OCI-LY3 (cell line): ENCODE results near the gene C6orf141.

Source experiments
- H2AFZ ChIP-seq: fragments of 200-600, 300-600 bp; shearing (Covaris generic); 2 replicates; pipeline ENCODE4 v1.6.0; 2014; ENCODE audit warnings: antibody characterized with exemption, low read depth, low read length
- H3K27ac ChIP-seq: fragments of 200-600, 300-600 bp; sonication (generic); 2 replicates; pipeline ENCODE4 v1.5.1; 2014; ENCODE audit warnings: mild to moderate bottlenecking, low read length, moderate library complexity, mixed read lengths
- H3K27me3 ChIP-seq: fragments of 200-600, 300-600 bp; sonication (generic); 2 replicates; pipeline ENCODE4 v1.6.1; 2014; ENCODE audit warnings: low read depth, low read length, mixed read lengths
- H3K36me3 ChIP-seq: fragments of 200-600, 300-600 bp; sonication (generic); replicated peaks from 2 replicates; pipeline ENCODE3; 2014; ENCODE audit warnings: low read depth, low read length, mixed read lengths
- H3K4me1 ChIP-seq: fragments of 300-600, 200-600 bp; sonication (generic); 2 replicates; pipeline ENCODE4 v1.6.1; 2014; ENCODE audit warnings: low read length, mixed read lengths
- H3K4me2 ChIP-seq: fragments of 200-600, 300-600 bp; sonication (generic); 2 replicates; pipeline ENCODE4 v1.6.1; 2014; ENCODE audit warnings: low read length, mixed read lengths
- H3K4me3 ChIP-seq: fragments of 300-600, 200-600 bp; sonication (generic); 2 replicates; pipeline ENCODE4 v1.5.1; 2014; ENCODE audit warnings: antibody characterized with exemption, mild to moderate bottlenecking, low read length, moderate library complexity
- H3K79me2 ChIP-seq: fragments of 300-600, 200-600 bp; shearing (Covaris generic); 2 replicates; pipeline ENCODE4 v1.6.1; 2014; ENCODE audit warnings: mild to moderate bottlenecking, low read length, mixed read lengths
- H3K9ac ChIP-seq: fragments of 300-600, 200-600 bp; shearing (Covaris generic); 2 replicates; pipeline ENCODE4 v1.6.0; 2014; ENCODE audit warnings: mild to moderate bottlenecking, low read length, moderate library complexity
- H3K9me3 ChIP-seq: fragments of 200-600, 300-600 bp; shearing (Covaris generic); 2 replicates; pipeline ENCODE4 v1.6.1; 2014; ENCODE audit warnings: low read length, mixed read lengths; ENCODE audit not compliant: insufficient read depth
- H4K20me1 ChIP-seq: fragments of 200-600, 300-600 bp; sonication (generic); 2 replicates; pipeline ENCODE4 v1.6.1; 2016; ENCODE audit warnings: low read length, mixed read lengths; ENCODE audit not compliant: insufficient read depth
- EZH2phosphoT487 ChIP-seq: fragments of 200-600 bp; shearing (Covaris generic); IDR thresholded peaks from 2 replicates; pipeline ENCODE4 v1.6.1; 2018; ENCODE audit warnings: antibody characterized with exemption, mixed run types, low read depth
- TF ChIP-seq, protein P1 (sequence below): fragments of 200-600, 300-600 bp; sonication (generic); IDR thresholded peaks from 2 replicates; pipeline ENCODE4 v1.5.1; 2014; ENCODE audit warnings: antibody characterized with exemption, low read length, low read depth

The C6orf141 gene

DNA sequence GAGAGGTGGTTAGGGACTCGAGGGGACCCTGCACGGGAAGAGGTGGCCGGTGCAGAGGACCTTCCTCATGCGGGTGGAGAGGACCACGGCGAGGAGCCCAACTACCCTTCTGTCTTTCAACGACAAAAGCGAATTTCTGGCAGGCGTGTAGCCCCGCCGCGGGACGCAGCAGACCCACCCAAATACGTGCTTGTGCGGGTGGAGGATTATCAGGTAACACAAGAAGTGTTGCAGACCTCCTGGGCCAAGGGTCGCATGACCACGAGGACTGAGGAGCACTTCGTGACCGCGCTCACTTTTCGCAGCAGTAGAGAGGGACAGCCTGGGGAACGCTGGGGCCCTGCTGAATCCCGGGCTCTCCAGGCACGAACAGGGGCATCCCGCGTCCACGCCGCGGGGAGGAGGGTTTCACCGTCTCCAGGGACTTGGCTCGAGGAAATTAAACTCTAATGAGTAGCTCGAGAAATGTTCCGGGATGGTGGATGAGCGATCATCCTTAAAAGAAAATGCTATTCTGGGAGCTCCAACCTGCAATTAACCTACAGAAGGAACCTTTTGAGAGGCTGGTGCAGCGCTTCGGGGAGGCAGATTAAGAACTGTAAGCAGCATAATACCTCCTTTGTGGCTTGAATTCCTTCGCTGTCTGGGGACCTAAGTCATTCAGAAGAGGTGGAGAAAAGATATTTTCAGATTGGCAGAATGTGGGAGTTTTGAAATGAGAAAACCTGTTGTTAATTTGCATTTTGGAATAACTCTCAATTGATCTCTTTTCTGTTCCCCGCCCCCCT is 804 bp downstream of the C6orf141 start:
- no peaks in the 10 kb centered on the region for H3K27me3 ChIP-seq
- no peaks in the 10 kb centered on the region for H3K79me2 ChIP-seq
- no peaks in the 10 kb centered on the region for H4K20me1 ChIP-seq
- H2AFZ ChIP-seq: no peak overlapping the region
- no peaks in the 10 kb centered on the region for H3K36me3 ChIP-seq
- TF ChIP-seq, protein P1, sequence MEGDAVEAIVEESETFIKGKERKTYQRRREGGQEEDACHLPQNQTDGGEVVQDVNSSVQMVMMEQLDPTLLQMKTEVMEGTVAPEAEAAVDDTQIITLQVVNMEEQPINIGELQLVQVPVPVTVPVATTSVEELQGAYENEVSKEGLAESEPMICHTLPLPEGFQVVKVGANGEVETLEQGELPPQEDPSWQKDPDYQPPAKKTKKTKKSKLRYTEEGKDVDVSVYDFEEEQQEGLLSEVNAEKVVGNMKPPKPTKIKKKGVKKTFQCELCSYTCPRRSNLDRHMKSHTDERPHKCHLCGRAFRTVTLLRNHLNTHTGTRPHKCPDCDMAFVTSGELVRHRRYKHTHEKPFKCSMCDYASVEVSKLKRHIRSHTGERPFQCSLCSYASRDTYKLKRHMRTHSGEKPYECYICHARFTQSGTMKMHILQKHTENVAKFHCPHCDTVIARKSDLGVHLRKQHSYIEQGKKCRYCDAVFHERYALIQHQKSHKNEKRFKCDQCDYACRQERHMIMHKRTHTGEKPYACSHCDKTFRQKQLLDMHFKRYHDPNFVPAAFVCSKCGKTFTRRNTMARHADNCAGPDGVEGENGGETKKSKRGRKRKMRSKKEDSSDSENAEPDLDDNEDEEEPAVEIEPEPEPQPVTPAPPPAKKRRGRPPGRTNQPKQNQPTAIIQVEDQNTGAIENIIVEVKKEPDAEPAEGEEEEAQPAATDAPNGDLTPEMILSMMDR: no peak
- no peak for TF ChIP-seq EZH2phosphoT487
- no peaks in the 10 kb centered on the region for H3K9me3 ChIP-seq
- H3K4me3 ChIP-seq: no peak overlapping the region
- no peak overlapping the region for H3K4me2 ChIP-seq
- no peak overlapping the region for H3K27ac ChIP-seq
- no peak overlapping the region for H3K9ac ChIP-seq
- peaks cover 5% of the 10 kb centered on the region; the same call in 1 of the 2 replicates for H3K4me1 ChIP-seq

DNA sequence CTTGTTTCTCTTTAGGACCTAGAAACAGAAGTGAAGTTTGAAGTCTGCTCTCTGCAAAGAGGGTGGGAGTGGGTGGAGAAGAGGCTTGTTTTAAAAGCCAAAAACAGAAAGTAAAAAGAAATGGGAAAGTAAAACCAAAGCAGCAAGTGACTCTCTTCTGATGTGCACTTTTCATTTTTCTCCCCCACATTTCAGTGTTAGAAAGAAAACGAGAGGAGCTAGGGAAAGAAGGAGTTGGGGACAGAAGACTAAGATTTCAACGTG is 1.3 kb downstream of the C6orf141 start:
- no peak overlapping the region for H2AFZ ChIP-seq
- no peaks in the 10 kb centered on the region for H3K36me3 ChIP-seq
- H3K27ac ChIP-seq: no peak overlapping the region
- H3K4me1 ChIP-seq: peaks cover 5% of the 10 kb centered on the region; the same call in 1 of the 2 replicates
- TF ChIP-seq, protein P1: no peak
- TF ChIP-seq EZH2phosphoT487: no peak
- H3K4me3 ChIP-seq: no peak overlapping the region
- H3K9ac ChIP-seq: no peak overlapping the region
- no peaks in the 10 kb centered on the region for H3K27me3 ChIP-seq
- H4K20me1 ChIP-seq: no peaks in the 10 kb centered on the region
- H3K9me3 ChIP-seq: no peaks in the 10 kb centered on the region
- H3K4me2 ChIP-seq: no peak overlapping the region
- H3K79me2 ChIP-seq: no peaks in the 10 kb centered on the region

DNA sequence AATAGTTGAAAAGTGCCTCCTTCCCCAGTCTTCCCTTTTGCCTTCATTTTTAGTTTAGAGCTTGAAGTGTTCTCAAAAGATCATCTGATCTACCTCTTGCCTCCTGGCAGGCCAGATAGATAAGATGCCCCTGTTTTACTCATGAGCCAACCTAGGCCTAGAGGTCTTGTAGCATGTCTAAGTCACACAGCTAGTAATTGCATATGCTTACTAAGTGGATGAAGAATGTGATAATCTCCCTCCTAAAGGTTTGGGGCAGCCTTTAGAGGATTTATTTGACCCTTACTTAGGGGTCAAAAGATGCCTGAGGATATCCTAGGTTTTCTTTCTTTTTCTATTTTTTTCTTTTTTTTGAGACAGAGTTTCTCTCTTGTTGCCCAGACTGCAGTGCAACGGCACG is 2.1 kb downstream of the C6orf141 start:
- H3K4me2 ChIP-seq: no peak overlapping the region
- peaks cover 5% of the 10 kb centered on the region; the same call in 1 of the 2 replicates for H3K4me1 ChIP-seq
- H3K36me3 ChIP-seq: no peaks in the 10 kb centered on the region
- H3K27ac ChIP-seq: no peak overlapping the region
- H3K27me3 ChIP-seq: no peaks in the 10 kb centered on the region
- H3K9me3 ChIP-seq: no peaks in the 10 kb centered on the region
- H3K79me2 ChIP-seq: no peaks in the 10 kb centered on the region
- H3K4me3 ChIP-seq: no peak overlapping the region
- H4K20me1 ChIP-seq: no peaks in the 10 kb centered on the region
- no peak overlapping the region for H3K9ac ChIP-seq
- no peak for TF ChIP-seq EZH2phosphoT487
- TF ChIP-seq, protein P1: no peak
- H2AFZ ChIP-seq: no peak overlapping the region

DNA sequence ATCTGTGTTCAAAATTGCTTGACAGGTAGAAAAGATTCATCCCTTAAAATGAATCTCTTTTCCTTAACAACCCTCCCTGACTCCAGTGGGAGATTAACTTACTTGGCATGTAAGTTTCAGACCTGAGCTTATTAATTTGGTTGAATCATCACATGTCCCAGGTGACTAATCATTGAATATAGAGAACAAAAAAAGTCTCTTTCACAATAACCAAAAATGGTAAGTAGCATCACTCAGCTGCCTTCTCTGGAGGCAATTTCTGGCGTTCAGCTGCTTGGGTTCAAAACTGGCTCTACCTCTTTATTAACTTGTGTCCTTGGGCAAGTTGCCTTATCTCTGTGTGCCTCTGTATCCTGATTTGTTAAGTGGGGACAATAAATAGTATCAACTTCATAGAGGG is 2.9 kb downstream of the C6orf141 start:
- H3K36me3 ChIP-seq: no peaks in the 10 kb centered on the region
- 0 out of 2 replicates have a peak overlapping the region, but pooled peaks have one; percentile 2 for H2AFZ ChIP-seq
- H3K27me3 ChIP-seq: no peaks in the 10 kb centered on the region
- H4K20me1 ChIP-seq: no peaks in the 10 kb centered on the region
- H3K9ac ChIP-seq: no peak overlapping the region
- no peaks in the 10 kb centered on the region for H3K79me2 ChIP-seq
- no peak for TF ChIP-seq EZH2phosphoT487
- TF ChIP-seq, protein P1: no peak
- no peaks in the 10 kb centered on the region for H3K9me3 ChIP-seq
- no peak overlapping the region for H3K27ac ChIP-seq
- no peak overlapping the region for H3K4me3 ChIP-seq
- no peak overlapping the region for H3K4me2 ChIP-seq
- H3K4me1 ChIP-seq: peaks cover 5% of the 10 kb centered on the region; the same call in 1 of the 2 replicates
